Measurements from ENCODE around the gene FLAD1.
"Not testable (repeated sequence)": the region's sequence is repeated elsewhere in the genome, so short reads cannot be mapped to it uniquely, and the experiment has no call there.

The FLAD1 gene

GRCh38 chr1:154967331-154967950 is 15.7 kb upstream of the FLAD1 start:
- in situ Hi-C loops (cut with HindIII; ENCODE audit: low sequenced_read_pairs), result no loop called here

GRCh38 chr1:154968731-154969130 is 14.4 kb upstream of the FLAD1 start:
- in situ Hi-C loops (cut with HindIII; ENCODE audit: low sequenced_read_pairs), result no loop called here

- in situ Hi-C loops (cut with HindIII; ENCODE audit: low sequenced_read_pairs), result no loop called here
Observed at GRCh38 chr1:154969246-154969645, 13.9 kb upstream of the FLAD1 start.

GRCh38 chr1:154969860-154970452 is 13.2 kb upstream of the FLAD1 start:
- in situ Hi-C loops (cut with HindIII; ENCODE audit: low sequenced_read_pairs), result no loop called here

GRCh38 chr1:154970631-154971340 is 12.4 kb upstream of the FLAD1 start, which contains the start of gene SHC1:
TSS of gene SHC1 (minus strand) at chr1:154970747. CDS start at chr1:154970526, 221 bp downstream.
- in situ Hi-C loops (cut with HindIII; ENCODE audit: low sequenced_read_pairs), result no loop called here

GRCh38 chr1:154971341-154971998 is 11.7 kb upstream of the FLAD1 start:
- in situ Hi-C loops (cut with HindIII; ENCODE audit: low sequenced_read_pairs), result no loop called here

- in situ Hi-C loops (cut with HindIII; ENCODE audit: low sequenced_read_pairs), result no loop called here
Observed at GRCh38 chr1:154972213-154972516, 11.0 kb upstream of the FLAD1 start.

GRCh38 chr1:154972517-154973343 is 10.4 kb upstream of the FLAD1 start:
- in situ Hi-C loops (cut with HindIII; ENCODE audit: low sequenced_read_pairs), result no loop called here

GRCh38 chr1:154973344-154974101 is 9.6 kb upstream of the FLAD1 start:
- in situ Hi-C loops (cut with HindIII; ENCODE audit: low sequenced_read_pairs), result no loop called here

- in situ Hi-C loops (cut with HindIII; ENCODE audit: low sequenced_read_pairs), result no loop called here
Observed at GRCh38 chr1:154974102-154974807, 8.9 kb upstream of the FLAD1 start, which contains the start of gene CKS1B. TSS of gene CKS1B (plus strand) at chr1:154974681. CDS start at chr1:154974746, 65 bp downstream.

GRCh38 chr1:154974808-154975408 is 8.2 kb upstream of the FLAD1 start:
- in situ Hi-C loops (cut with HindIII; ENCODE audit: low sequenced_read_pairs), result no loop called here

- in situ Hi-C loops (cut with HindIII; ENCODE audit: low sequenced_read_pairs), result no loop called here
Observed at GRCh38 chr1:154975409-154976059, 7.6 kb upstream of the FLAD1 start.

GRCh38 chr1:154977762-154978161 is 5.4 kb upstream of the FLAD1 start:
- in situ Hi-C loops (cut with HindIII; ENCODE audit: low sequenced_read_pairs), result not testable (repeated sequence)

GRCh38 chr1:154978360-154978759 is 4.8 kb upstream of the FLAD1 start:
- in situ Hi-C loops (cut with HindIII; ENCODE audit: low sequenced_read_pairs), result no loop called here

- in situ Hi-C loops (cut with HindIII; ENCODE audit: low sequenced_read_pairs), result no loop called here
Observed at GRCh38 chr1:154982341-154982740, 803 bp upstream of the FLAD1 start.

- in situ Hi-C loops (cut with HindIII; ENCODE audit: low sequenced_read_pairs), result no loop called here
Observed at GRCh38 chr1:154983776-154984466, 777 bp downstream of the FLAD1 start.

GRCh38 chr1:154986736-154987135 is 3.6 kb downstream of the FLAD1 start:
- in situ Hi-C loops (cut with HindIII; ENCODE audit: low sequenced_read_pairs), result not testable (repeated sequence)

- in situ Hi-C loops (cut with HindIII; ENCODE audit: low sequenced_read_pairs), result no loop called here
Observed at GRCh38 chr1:154987326-154987725, 4.2 kb downstream of the FLAD1 start.
